GM19240 (cell line): Measurements from ENCODE around the gene PSME2.

Experiments
- DNase-seq: peaks from one replicate; pipeline ENCODE4 v3.0.0; 2011; ENCODE audit warnings: low spot score; ENCODE audit not compliant: insufficient read length

The PSME2 gene

DNA sequence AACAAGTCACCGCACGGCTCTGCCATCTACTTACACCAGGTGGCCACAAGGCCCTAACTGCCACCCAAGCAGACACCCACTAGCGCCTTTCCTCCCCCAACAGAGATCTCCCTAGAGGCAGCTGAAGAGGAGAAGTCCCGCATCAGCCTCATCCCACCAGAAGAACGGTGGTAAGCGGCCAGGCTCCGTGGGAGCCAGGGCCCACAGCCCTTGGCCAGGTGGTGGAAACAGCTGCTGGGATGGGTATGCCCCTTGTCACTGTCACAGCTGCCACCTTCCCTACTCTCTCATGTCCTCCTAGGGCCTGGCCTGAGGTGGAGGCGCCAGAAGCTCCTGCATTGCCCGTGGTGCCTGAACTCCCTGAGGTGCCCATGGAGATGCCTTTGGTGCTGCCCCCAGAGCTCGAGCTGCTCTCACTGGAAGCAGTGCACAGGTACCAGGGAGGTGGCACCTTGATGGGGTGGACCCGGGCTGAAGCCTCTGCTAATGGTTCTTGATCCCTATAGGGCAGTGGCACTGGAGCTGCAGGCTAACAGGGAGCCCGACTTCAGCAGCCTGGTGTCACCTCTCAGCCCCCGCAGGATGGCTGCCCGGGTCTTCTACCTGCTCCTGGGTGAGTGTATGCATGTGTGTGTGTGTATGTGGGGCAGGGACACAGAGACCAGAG lies 33.0 kb upstream of the PSME2 start:
- no peak for DNase-seq

DNA sequence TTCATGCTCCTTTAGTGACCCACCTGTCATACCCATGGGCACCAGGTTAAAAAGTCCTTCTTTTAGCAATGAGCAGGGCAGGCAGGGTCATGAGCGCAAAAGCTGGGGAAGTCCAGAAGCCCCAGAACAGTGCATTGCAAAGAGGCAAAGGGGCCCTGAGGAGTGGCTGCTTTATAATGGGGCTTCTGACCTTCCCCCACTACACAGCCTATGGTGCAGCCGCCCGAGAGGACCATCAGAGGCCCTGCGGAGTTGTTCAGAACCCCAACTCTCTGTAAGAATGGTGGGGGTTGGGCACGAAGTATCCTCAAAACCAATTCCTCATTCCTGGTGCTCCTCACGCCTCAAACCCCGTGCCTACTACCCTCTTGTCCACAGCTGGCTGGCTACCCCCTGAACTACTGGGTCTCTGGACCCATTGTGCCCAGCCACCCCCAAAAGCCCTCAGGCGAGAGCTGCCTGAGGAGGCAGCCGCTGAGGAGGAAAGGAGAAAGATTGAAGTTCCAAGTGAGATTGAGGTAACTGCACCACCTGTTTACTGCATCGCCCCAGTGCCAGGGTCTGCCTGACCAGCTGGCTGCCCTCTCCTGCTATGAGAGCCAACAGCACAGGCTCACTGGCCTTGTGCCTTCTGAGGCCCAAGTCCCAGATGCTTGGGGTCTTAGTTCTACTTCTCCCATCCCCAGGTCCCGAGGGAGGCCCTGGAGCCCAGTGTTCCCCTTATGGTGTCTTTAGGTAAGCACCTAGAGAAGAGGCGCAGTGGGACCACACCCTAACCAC lies 32.2 kb upstream of the PSME2 start:
- no peak for DNase-seq

DNA sequence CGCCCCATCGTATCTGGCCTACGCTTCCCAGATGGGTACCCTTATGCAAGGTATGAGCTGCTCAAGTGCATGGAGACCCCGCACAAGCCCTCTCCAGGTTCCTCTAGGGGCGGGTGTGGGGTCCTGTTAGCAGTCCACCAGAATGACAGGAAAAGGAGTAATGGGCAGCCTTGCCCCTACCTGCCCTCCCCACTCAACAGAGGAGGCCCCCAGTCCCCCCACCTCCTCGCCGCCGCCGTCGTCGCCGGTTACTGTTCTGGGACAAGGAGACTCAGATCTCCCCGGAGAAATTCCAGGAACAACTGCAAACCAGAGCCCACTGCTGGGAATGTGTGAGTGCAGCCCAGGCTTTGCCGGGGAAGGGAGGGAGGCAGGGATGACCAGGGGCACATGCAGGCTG lies 31.5 kb upstream of the PSME2 start:
- DNase-seq, result no peak

DNA sequence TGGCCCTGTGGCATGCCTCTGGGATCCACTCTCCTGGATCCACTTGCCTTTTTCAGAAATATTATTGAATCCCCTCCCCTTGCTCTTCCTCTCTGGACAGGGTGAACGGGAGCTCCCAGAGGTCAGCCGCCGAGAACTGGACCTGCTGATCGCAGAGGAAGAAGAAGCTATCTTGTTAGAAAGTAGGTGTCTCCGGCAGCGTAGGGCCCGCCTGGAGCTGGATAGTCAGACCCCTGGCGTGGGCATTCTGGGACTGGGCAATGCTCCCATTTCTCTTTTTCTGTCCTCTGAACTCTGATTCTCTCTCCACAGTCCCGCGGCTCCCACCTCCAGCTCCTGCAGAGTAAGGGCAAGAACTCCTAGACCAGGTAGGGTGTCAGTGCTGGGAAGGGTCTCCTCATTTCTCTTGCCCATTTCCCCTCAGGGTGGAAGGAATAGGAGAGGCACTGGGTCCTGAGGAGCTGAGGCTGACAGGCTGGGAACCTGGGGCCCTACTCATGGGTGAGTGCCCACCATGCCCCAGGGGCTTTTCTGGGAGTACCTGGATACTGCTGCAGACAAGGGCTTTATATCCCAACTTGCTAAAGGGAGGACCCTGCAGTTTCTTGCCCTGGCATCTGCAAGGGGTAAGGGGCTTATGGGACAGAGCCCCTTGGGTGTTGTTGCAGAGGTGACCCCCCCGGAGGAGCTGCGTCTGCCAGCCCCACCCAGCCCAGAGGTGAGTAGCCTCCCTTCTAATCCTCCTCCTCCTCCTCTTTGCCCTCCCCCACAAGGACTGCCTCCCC lies 30.8 kb upstream of the PSME2 start:
- no peak for DNase-seq

DNA sequence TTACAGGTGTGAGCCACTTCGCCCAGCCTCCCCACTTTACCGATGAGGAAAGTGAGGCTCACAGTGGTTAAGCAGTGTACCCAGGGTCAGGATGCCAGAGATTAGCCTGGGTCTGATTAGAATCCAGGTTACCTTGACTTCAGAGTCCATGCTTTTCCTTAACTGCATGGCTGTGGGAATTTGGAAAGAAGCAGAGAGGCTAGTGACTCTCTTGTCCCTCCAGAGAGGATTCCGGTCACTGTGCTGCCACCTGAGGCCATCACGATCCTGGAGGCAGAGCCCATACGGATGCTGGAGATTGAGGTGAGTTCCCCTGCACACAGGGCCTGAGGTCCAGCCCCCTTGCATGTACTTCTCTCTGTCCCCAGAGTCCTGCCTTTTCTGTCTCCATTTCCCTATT lies 30.2 kb upstream of the PSME2 start:
- no peak for DNase-seq

DNA sequence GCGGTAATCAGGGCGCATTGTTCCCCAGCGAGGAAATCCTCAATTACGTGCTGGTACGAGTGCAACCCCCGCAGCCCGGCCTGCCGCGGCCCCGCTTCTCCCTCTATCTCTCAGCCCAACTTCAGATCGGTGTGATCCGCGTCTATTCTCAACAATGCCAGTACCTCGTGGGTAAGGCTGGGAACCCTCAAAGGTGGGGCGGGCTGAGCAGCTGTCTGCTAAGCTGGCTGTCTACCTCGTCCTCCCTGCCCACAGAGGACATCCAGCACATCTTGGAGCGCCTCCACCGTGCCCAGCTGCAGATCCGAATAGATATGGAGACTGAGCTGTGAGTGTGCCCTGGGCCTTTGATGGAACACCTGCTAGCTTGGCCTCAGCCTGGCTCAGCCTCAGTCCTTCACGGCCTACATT lies 26.5 kb upstream of the PSME2 start:
- DNase-seq, result no peak

DNA sequence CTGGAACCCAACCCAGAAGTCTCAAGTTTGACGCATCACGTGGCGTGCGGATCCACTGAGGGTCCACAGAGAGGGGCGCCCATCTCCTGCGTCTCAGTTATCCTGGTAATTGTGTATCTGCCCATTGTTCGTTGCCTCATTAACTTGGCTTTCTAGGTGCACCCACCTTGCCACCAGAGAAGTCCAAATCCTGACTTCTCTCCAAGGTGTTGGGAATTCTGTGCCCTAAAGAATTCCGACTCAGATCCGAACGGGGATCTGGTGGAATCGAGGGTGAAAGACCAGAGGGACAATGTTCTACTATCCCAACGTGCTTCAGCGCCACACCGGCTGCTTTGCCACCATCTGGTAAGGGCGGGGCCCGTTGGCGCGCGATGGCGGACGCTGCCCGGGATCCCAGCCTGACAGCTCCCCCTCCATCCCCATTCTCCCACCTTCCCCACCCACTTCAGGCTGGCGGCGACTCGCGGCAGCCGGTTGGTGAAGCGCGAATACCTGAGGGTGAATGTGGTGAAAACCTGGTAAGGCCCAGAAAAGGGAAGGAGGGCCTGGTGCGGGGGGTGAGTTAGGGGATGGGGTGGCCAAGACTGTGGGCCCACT lies 26.0 kb upstream of the PSME2 start:
- DNase-seq, result no peak

DNA sequence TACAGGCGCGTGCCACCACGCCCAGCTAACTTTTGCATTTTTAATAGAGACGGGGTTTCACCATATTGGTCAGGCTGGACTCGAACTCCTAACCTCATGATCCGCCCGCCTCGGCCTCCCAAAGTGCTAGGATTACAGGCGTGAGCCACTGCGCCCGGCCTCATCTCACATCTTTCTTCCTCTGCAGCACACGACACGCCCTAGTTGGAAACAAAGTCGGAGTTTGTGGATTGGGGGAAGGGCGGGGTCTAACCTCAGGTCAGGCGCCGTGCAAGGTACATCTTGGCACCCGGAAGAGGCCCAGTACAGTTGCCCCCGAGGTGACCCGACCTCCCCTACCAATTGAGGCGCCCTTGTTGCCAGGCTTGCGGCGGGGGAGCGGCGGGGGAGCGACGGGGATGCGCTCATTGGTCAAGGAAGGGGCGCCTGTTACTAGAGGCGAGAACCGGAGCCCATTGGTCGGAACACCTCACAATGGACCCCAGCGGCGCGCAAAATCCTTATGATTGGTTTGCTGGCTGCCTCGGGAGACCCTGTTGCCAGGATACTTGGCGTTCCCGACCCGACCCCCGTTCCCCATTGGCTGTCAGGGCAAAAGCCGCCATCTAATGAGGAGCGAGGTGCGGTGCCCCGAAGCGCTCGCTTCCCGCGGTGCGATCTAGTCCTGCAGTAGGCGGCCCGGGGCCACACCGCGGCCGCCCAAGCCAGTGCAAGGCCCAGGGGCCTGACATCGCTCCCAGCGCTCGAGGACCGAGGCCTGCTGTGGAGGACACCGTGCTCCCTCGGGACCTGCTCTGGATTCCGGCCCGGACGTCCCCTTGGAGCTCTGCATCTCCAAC lies 25.2 kb upstream of the PSME2 start, which contains the start of gene REC8:
TSS of gene REC8 (plus strand) at position 659 of the 839 bp plus-strand sequence. CDS start 473 bp downstream, outside the sequence.
- DNase-seq, result peak; percentile 95

DNA sequence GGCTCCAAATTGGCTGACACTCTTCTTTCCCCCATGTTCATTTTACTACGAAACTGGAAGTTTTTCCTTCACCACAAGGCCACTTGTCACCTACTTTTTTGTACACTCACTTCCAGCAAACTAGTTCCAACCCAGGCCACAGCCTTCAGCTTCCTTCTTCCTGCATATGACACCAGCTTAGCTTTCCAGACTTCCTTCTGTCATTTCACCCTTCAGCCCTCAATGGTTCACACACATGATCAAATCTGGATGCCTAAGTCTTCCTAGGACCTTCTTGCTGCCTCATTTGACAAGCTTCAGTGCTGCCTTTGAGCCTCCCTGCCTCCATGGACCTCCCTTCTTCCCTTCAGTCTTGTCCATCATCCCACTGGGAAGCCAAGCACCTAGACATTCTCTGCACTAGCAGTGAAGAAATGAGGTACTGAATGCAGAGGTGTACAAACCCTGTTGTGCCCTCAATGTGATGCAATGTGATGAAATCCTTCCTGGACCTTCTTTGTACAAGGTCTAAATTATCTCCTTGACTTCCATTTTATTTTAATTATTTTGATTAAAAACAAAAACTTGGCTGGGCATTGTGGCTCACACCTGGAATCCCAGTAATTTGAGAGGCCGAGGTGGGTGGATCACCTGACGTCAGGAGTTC lies 21.2 kb upstream of the PSME2 start:
- no peak for DNase-seq

DNA sequence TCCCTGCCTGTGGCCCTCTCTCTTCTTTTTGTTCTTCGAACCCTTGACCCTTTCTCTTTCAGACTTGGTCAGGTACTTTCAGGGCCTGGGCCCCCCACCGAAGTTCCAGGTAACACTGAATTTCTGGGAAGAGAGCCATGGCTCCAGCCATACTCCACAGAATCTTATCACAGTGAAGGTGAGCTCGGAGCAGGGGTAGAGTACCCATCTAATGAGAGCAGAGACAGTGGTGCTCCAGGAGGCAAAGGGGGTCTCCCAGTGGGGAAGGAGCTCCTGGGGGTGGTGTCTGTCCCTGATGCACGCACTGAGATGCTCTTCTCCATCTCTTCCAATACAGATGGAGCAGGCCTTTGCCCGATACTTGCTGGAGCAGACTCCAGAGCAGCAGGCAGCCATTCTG lies 19.4 kb upstream of the PSME2 start:
- DNase-seq, result no peak

DNA sequence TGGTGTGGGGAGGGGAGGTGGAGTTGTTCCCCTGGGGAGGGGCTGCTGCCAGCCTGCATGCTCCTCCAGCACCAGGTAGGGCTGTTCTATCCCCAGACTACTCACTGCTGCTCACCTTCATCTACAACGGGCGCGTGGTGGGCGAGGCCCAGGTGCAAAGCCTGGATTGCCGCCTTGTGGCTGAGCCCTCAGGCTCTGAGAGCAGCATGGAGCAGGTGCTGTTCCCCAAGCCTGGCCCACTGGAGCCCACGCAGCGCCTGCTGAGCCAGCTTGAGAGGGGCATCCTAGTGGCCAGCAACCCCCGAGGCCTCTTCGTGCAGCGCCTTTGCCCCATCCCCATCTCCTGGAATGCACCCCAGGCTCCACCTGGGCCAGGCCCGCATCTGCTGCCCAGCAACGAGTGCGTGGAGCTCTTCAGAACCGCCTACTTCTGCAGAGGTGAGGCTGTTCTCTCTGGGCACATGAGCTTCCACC lies 18.1 kb upstream of the PSME2 start:
- DNase-seq, result no peak

DNA sequence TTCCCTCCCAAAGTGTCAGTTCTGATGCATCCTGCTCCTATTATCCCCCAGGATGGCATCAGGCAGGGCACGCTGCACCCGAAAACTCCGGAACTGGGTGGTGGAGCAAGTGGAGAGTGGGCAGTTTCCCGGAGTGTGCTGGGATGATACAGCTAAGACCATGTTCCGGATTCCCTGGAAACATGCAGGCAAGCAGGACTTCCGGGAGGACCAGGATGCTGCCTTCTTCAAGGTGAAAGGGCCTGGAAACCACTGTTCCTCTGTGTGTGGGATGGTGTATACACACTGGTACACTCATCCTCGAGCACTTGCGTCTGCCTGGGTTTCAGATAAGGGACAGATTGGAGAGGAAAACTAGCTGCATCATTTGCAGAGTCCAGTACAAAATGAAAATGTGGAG lies 15.7 kb upstream of the PSME2 start:
- no peak for DNase-seq

DNA sequence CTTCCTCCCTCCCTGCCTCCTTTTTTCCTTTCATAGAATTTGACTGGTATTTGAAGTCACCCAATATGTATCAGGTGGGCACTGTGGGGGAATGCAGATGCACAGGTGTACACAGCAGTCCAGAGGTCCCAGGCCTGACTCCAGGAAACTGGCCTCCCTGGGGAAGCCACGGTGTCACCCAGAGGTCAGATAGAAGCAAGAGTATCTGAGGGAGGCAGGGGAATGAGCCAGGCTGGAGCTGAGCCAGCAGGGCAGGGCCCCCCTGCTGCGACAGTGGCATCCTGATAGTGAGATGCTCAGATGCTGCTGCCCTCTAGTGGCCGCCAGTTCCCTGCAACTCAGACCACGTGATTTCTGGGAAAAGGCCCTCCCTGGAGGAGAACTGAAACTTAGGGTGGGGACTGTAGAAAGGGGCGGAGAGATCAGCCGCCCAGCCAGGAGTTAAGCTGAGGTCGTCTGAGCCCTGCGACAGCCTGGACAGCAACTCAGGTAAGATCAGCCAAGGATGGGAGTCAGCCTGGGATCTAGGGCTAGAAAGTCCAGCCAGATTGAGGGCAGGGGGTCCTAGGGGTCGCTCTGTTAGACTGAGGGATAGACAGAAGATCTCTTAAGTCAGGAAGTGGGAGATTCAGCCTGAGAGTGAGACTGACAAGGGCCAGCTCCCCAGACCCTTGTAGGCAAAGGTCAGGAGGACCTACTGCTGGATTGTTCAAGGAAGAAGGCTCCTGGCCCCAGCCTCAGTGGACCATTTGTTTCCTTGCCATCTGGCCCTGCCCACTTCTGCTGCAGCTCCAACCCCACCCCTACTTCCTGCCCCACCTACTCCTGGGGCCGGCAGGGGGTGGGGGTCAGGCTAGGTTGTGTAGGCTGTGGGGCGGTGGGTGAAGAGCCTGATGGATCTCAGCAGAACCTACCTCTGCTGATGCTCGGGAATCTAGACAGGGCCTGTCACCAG lies 14.7 kb upstream of the PSME2 start, which contains the start of gene IRF9:
TSS of gene IRF9 (plus strand) at position 416 of the 955 bp plus-strand sequence. CDS start 880 bp downstream, outside the sequence.
- DNase-seq, result peak; percentile 94

DNA sequence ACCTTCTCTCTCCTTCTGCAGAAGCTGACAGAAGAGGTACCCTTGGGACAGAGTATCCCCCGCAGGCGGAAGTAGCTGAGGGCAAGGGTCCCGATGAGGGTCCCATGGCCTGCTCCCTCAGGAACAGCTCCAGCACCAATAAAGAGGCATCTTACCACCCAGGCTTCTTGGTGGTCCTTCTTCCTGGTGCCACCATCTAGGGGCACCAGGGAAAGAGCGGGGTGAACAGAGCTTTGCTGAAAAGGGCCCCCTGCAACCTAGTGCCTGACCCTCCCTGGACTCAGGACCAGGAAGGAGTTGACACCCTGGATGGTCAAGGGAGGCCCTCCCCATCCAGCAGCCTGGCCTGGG lies 14.1 kb upstream of the PSME2 start:
- DNase-seq, result no peak

DNA sequence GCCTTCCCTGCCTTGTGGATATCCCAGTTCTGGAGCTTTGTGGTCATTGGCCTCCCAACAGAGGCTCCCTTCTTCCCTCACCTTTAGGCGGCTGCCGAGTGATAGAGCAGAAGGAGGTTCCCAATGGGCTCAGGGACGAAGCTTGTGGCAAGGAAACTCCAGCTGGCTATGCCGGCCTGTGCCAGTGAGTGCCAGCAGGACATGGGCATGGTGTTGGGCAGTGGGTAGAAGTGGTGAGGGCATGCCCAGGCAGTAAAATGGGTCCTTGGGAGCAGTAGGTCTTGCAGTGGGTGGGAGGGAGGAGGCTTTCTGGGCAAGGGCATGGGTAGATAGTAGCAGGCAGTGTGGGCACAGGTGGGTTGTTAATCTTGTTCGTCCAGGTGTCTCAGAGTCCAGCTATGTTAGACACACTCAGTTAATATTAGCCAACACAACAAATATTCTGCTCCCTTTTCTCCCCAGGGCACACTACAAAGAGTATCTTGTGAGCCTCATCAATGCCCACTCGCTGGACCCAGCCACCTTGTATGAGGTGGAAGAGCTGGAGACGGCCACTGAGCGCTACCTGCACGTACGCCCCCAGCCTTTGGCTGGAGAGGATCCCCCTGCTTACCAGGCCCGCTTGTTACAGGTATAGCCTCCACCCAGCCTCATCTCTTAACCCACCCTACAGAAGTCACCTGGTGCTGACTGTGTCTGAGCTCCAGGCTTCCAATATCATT lies 13.5 kb upstream of the PSME2 start:
- no peak for DNase-seq

DNA sequence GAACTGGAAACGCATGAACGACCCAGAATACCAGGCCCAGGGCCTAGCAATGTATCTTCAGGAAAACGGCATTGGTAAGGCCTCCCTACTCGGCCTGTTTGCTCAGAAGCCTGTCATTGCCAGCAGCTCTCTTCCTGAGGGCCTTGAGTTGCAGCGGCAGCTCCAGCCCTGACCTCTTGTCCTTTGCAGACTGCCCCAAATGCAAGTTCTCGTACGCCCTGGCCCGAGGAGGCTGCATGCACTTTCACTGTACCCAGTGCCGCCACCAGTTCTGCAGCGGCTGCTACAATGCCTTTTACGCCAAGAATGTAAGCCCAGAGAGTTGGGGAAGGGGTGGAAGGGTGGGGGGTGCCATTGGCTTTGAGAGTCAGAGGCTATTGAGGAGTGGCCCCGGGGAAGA lies 10.9 kb upstream of the PSME2 start:
- DNase-seq, result no peak

DNA sequence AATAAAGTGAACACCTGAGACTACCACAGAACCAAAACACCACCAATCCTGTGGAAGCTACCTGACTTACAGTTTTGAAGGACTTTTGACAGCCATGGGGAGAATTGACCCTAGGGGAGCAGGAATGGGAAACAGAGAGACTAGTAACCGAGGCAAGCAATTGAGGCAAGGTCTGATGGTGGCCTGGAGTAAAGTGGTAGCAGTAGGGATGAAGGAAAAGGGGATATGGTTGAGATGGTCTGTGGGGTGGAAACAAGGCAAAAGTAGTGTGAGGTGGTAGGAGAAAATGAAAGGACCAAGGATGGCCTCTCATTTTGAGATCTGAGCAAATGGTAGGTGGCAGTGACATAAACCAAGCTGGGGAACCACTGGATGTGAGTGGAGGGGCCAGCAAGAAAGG lies 10.4 kb upstream of the PSME2 start:
- no peak for DNase-seq

DNA sequence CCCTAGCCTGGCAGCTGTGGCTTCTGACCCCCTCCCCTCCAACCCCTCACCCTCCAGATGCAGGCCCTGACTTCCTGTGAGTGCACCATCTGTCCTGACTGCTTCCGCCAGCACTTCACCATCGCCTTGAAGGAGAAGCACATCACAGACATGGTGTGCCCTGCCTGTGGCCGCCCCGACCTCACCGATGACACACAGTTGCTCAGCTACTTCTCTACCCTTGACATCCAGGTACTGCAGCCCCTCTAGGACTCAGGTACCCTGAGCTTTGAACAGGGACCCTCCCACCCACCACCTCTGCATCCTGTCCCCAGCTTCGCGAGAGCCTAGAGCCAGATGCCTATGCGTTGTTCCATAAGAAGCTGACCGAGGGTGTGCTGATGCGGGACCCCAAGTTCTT lies 8.7 kb upstream of the PSME2 start:
- DNase-seq, result no peak
